Measurements from ENCODE around the gene USP3. TPM values are rescaled to one million over a fixed set of nuclear protein-coding genes. Genes with fewer than 3 reads are reported as not detected.

Gene USP3
- total RNA-seq, 4 donors from 2014 or later: 40.1 to 46.5 (median 41.3) TPM

- Histone ChIP-seq H3K27me3 (no peaks in the 10 kb centered on the region), H3K4me3 (no peak overlapping the region), H3K27ac (replicated peaks in 1 of 4) (no peak overlapping the region), H3K36me3 (peaks cover 52 to 100% (median 94%) of the 10 kb centered on the region in 4 donors), H3K9me3 (no peaks in the 10 kb centered on the region), H3K4me1 (no peaks in the 10 kb centered on the region)
- intact Hi-C loops (cut with DNase I): no loop called here
- 79% methylated on average over 1 of the region's 1 CpG for WGBS
- DNase-seq (ENCODE audit: extremely low spot score): no peak
- TF ChIP-seq POLR2AphosphoS5 (IDR thresholded peaks at IDR 0.05) (no peak), CTCF (IDR thresholded peaks at IDR 0.05) (no peak), EP300 (IDR thresholded peaks at IDR 0.05) (no peak), POLR2A (IDR thresholded peaks at IDR 0.05; ENCODE audit: low read depth) (no peak)
Measured at GRCh38 chr15:63634154-63634553, 129.8 kb downstream of the USP3 start.

- no peak for DNase-seq (ENCODE audit: extremely low spot score)
- TF ChIP-seq POLR2A (IDR thresholded peaks at IDR 0.05; ENCODE audit: low read depth): no peak
- TF ChIP-seq EP300 (IDR thresholded peaks at IDR 0.05): no peak
- no peak for TF ChIP-seq CTCF (IDR thresholded peaks at IDR 0.05)
- no peak for TF ChIP-seq POLR2AphosphoS5 (IDR thresholded peaks at IDR 0.05)
- 99% methylated on average over 9 of the region's 9 CpGs for WGBS
- Histone ChIP-seq H3K27ac (replicated peaks in 1 of 4) (no peak overlapping the region), H3K4me1 (no peaks in the 10 kb centered on the region), H3K36me3 (peaks cover 55 to 100% (median 95%) of the 10 kb centered on the region in 4 donors), H3K27me3 (no peaks in the 10 kb centered on the region), H3K9me3 (no peaks in the 10 kb centered on the region), H3K4me3 (no peak overlapping the region)
- intact Hi-C loops (cut with DNase I): no loop called here
Measured at GRCh38 chr15:63636518-63637061, 132.2 kb downstream of the USP3 start.

GRCh38 chr15:63638839-63639238, 134.4 kb downstream of the USP3 start:
- H3K9me3 ChIP-seq: no peaks in the 10 kb centered on the region
- no peak overlapping the region for H3K4me3 ChIP-seq
- DNase-seq (ENCODE audit: extremely low spot score): no peak
- peaks cover 53 to 100% (median 89%) of the 10 kb centered on the region in 4 donors for H3K36me3 ChIP-seq
- TF ChIP-seq CTCF (IDR thresholded peaks at IDR 0.05) (no peak), EP300 (IDR thresholded peaks at IDR 0.05) (no peak), POLR2A (IDR thresholded peaks at IDR 0.05; ENCODE audit: low read depth) (no peak), POLR2AphosphoS5 (IDR thresholded peaks at IDR 0.05) (no peak)
- H3K27ac ChIP-seq (replicated peaks in 1 of 4): no peak overlapping the region
- intact Hi-C loops (cut with DNase I): no loop called here
- H3K27me3 ChIP-seq: no peaks in the 10 kb centered on the region
- WGBS: 100% methylated on average over 1 of the region's 1 CpG
- H3K4me1 ChIP-seq: no peaks in the 10 kb centered on the region

GRCh38 chr15:63640146-63640545, 135.8 kb downstream of the USP3 start:
- TF ChIP-seq EP300 (IDR thresholded peaks at IDR 0.05) (no peak), POLR2AphosphoS5 (IDR thresholded peaks at IDR 0.05) (no peak)

More at GRCh38 chr15:63640146-63640545, 135.8 kb downstream of the USP3 start:
- DNase-seq (ENCODE audit: extremely low spot score): no peak
- Histone ChIP-seq H3K9me3 (no peaks in the 10 kb centered on the region), H3K27me3 (no peaks in the 10 kb centered on the region), H3K27ac (replicated peaks in 1 of 4) (no peak overlapping the region), H3K36me3 (peaks cover 52 to 100% (median 89%) of the 10 kb centered on the region in 4 donors), H3K4me1 (no peaks in the 10 kb centered on the region), H3K4me3 (no peak overlapping the region)
- intact Hi-C loops (cut with DNase I): no loop called here
- WGBS: 92% methylated on average over 3 of the region's 3 CpGs

Other genes with a start within 250 kb of the USP3 start
- 1 to 10 TPM; 7.5 to 9.4 (median 8.9) TPM for gene APH1B, start 227.0 kb upstream of the USP3 start, total RNA-seq
- gene CA12, start 122.7 kb upstream of the USP3 start, total RNA-seq: 10 to 100 TPM in 1 of 4 donors, 1 to 10 TPM in 3; 2.3 to 14.5 (median 6.0) TPM
- gene FBXL22, start 92.8 kb downstream of the USP3 start, total RNA-seq: 10 to 100 TPM; 14.4 to 81.6 (median 46.3) TPM

Measured in esophagus muscularis mucosa (tissue), 4 donors.